OCI-LY7 (cell line): ENCODE measurements around the gene EXOC4.

Experiments used
- EZH2phosphoT487 ChIP-seq: fragments of 200-600 bp; sonication (generic); IDR thresholded peaks from 2 replicates; pipeline ENCODE4 v1.6.1; 2018; ENCODE audit warnings: low read depth, borderline replicate concordance, mild to moderate bottlenecking, mixed run types, antibody characterized with exemption, low read length, moderate library complexity, mixed read lengths
- TF ChIP-seq, protein P1 (sequence below): fragments of 200-600 bp; sonication (generic); conservative IDR thresholded peaks from 2 replicates; pipeline ENCODE4 v1.5.1; 2014; ENCODE audit warnings: mild to moderate bottlenecking, antibody characterized with exemption, low read length, moderate library complexity, mixed read lengths

DNA sequence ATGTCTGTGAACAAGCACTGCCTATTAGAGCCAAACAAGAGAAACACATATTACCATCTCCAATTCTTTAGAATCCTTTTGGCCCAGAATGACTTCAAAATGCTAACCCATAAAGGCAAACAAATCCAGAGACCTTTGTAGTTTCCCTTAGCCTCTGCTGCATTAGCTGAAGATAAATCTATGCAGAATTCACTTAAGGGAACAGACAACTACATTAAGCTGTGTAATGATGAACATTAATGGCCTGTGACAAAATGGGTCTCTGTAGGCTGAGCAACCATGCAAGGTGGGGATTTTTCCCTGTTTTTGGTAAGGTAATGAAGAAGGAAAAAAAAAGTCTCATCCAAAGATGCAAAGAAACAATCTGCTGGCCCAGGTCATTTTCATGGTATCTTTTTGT is 411.6 kb downstream of the EXOC4 start:
- TF ChIP-seq, protein P1, sequence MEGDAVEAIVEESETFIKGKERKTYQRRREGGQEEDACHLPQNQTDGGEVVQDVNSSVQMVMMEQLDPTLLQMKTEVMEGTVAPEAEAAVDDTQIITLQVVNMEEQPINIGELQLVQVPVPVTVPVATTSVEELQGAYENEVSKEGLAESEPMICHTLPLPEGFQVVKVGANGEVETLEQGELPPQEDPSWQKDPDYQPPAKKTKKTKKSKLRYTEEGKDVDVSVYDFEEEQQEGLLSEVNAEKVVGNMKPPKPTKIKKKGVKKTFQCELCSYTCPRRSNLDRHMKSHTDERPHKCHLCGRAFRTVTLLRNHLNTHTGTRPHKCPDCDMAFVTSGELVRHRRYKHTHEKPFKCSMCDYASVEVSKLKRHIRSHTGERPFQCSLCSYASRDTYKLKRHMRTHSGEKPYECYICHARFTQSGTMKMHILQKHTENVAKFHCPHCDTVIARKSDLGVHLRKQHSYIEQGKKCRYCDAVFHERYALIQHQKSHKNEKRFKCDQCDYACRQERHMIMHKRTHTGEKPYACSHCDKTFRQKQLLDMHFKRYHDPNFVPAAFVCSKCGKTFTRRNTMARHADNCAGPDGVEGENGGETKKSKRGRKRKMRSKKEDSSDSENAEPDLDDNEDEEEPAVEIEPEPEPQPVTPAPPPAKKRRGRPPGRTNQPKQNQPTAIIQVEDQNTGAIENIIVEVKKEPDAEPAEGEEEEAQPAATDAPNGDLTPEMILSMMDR: no peak
- no peak for TF ChIP-seq EZH2phosphoT487
